ENCODE results near the gene OR9A2.

DNA sequence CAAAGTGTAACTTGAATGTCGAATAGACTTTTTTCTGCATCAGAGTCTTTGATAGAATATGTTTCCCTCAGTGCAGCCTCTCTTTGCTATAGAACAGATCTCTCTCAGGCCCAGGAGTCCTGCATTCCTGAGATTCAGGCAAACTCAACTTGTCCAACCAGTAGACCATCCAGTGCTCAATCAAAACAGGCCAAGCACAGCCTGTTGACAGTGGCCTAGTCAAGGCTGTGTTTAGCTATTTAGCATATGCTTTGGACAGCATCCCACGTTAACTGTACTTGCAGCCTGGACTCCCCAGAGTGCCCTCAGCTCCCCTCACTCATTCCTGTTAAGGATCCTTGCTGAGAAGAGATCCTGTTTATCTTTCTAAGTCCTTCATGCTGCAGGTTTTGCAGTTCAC lies 41.5 kb upstream of the OR9A2 start:
- TF ChIP-seq, protein P1, sequence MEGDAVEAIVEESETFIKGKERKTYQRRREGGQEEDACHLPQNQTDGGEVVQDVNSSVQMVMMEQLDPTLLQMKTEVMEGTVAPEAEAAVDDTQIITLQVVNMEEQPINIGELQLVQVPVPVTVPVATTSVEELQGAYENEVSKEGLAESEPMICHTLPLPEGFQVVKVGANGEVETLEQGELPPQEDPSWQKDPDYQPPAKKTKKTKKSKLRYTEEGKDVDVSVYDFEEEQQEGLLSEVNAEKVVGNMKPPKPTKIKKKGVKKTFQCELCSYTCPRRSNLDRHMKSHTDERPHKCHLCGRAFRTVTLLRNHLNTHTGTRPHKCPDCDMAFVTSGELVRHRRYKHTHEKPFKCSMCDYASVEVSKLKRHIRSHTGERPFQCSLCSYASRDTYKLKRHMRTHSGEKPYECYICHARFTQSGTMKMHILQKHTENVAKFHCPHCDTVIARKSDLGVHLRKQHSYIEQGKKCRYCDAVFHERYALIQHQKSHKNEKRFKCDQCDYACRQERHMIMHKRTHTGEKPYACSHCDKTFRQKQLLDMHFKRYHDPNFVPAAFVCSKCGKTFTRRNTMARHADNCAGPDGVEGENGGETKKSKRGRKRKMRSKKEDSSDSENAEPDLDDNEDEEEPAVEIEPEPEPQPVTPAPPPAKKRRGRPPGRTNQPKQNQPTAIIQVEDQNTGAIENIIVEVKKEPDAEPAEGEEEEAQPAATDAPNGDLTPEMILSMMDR (IDR thresholded peaks at IDR 0.05): no peak
- TF ChIP-seq POLR2A (IDR thresholded peaks at IDR 0.05): no peak
